Measurements from ENCODE around the gene RIMS3. TPM values are rescaled to one million over a fixed set of nuclear protein-coding genes. Genes with fewer than 3 reads are reported as not detected.

The RIMS3 gene
- total RNA-seq, 1 donor: 6.2 TPM

GRCh38 chr1:40635763-40636500 lies 29.6 kb downstream of the RIMS3 start:
- H3K4me3 ChIP-seq (ENCODE audit: insufficient read depth, low read length): no peak overlapping the region
- DNase-seq (ENCODE audit: insufficient read length, low spot score, missing footprints): peak; percentile 19
- TF ChIP-seq, protein P1, sequence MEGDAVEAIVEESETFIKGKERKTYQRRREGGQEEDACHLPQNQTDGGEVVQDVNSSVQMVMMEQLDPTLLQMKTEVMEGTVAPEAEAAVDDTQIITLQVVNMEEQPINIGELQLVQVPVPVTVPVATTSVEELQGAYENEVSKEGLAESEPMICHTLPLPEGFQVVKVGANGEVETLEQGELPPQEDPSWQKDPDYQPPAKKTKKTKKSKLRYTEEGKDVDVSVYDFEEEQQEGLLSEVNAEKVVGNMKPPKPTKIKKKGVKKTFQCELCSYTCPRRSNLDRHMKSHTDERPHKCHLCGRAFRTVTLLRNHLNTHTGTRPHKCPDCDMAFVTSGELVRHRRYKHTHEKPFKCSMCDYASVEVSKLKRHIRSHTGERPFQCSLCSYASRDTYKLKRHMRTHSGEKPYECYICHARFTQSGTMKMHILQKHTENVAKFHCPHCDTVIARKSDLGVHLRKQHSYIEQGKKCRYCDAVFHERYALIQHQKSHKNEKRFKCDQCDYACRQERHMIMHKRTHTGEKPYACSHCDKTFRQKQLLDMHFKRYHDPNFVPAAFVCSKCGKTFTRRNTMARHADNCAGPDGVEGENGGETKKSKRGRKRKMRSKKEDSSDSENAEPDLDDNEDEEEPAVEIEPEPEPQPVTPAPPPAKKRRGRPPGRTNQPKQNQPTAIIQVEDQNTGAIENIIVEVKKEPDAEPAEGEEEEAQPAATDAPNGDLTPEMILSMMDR (IDR thresholded peaks at IDR 0.05; ENCODE audit: extremely low read depth, low read depth, low read length): no peak
- peaks cover under 1% of the 10 kb centered on the region for H3K27me3 ChIP-seq (ENCODE audit: insufficient read depth, low read length)
- no peaks in the 10 kb centered on the region for H3K79me2 ChIP-seq (ENCODE audit: insufficient read depth, low read length)
- H2AFZ ChIP-seq (ENCODE audit: low read length): no peak overlapping the region
- no peak overlapping the region for H3K4me2 ChIP-seq (ENCODE audit: insufficient read depth, low read length)
- H3K4me1 ChIP-seq (ENCODE audit: insufficient read depth, low read length): no peaks in the 10 kb centered on the region
- no peak overlapping the region for H3K27ac ChIP-seq (ENCODE audit: low read depth, low read length)
- H4K20me1 ChIP-seq (ENCODE audit: insufficient read depth, low read length): peaks cover 3% of the 10 kb centered on the region
- no peaks in the 10 kb centered on the region for H3K36me3 ChIP-seq (ENCODE audit: insufficient read depth, low read length)
- H3K9me3 ChIP-seq (ENCODE audit: low read depth, low read length): no peaks in the 10 kb centered on the region

- peak; percentile 45 for DNase-seq (ENCODE audit: insufficient read length, low spot score, missing footprints)
- no peak overlapping the region for H3K27ac ChIP-seq (ENCODE audit: low read depth, low read length)
- TF ChIP-seq, protein P1 (IDR thresholded peaks at IDR 0.05; ENCODE audit: extremely low read depth, low read depth, low read length): no peak
These were observed 30.4 kb downstream of the RIMS3 start for GRCh38 chr1:40634901-40635655.

GRCh38 chr1:40633931-40634376 lies 31.5 kb downstream of the RIMS3 start:
- Histone ChIP-seq H3K79me2 (ENCODE audit: insufficient read depth, low read length) (no peaks in the 10 kb centered on the region), H2AFZ (ENCODE audit: low read length) (no peak overlapping the region), H4K20me1 (ENCODE audit: insufficient read depth, low read length) (no peaks in the 10 kb centered on the region), H3K9me3 (ENCODE audit: low read depth, low read length) (no peaks in the 10 kb centered on the region), H3K36me3 (ENCODE audit: insufficient read depth, low read length) (no peaks in the 10 kb centered on the region), H3K27me3 (ENCODE audit: insufficient read depth, low read length) (no peaks in the 10 kb centered on the region), H3K27ac (ENCODE audit: low read depth, low read length) (no peak overlapping the region), H3K4me3 (ENCODE audit: insufficient read depth, low read length) (no peak overlapping the region), H3K4me1 (ENCODE audit: insufficient read depth, low read length) (no peaks in the 10 kb centered on the region), H3K4me2 (ENCODE audit: insufficient read depth, low read length) (no peak overlapping the region)
- TF ChIP-seq, protein P1 (IDR thresholded peaks at IDR 0.05; ENCODE audit: extremely low read depth, low read depth, low read length): no peak
- DNase-seq (ENCODE audit: insufficient read length, low spot score, missing footprints): peak; percentile 31

More at GRCh38 chr1:40634901-40635655, 30.4 kb downstream of the RIMS3 start:
- Histone ChIP-seq H3K4me3 (ENCODE audit: insufficient read depth, low read length) (no peak overlapping the region), H4K20me1 (ENCODE audit: insufficient read depth, low read length) (peaks cover 3% of the 10 kb centered on the region), H3K9me3 (ENCODE audit: low read depth, low read length) (no peaks in the 10 kb centered on the region), H3K4me1 (ENCODE audit: insufficient read depth, low read length) (no peaks in the 10 kb centered on the region), H3K4me2 (ENCODE audit: insufficient read depth, low read length) (no peak overlapping the region), H3K36me3 (ENCODE audit: insufficient read depth, low read length) (no peaks in the 10 kb centered on the region), H3K79me2 (ENCODE audit: insufficient read depth, low read length) (no peaks in the 10 kb centered on the region), H3K27me3 (ENCODE audit: insufficient read depth, low read length) (no peaks in the 10 kb centered on the region), H2AFZ (ENCODE audit: low read length) (no peak overlapping the region)

GRCh38 chr1:40633523-40633922 lies 32.0 kb downstream of the RIMS3 start:
- Histone ChIP-seq H2AFZ (ENCODE audit: low read length) (no peak overlapping the region), H3K27ac (ENCODE audit: low read depth, low read length) (no peak overlapping the region), H3K4me2 (ENCODE audit: insufficient read depth, low read length) (no peak overlapping the region), H3K4me1 (ENCODE audit: insufficient read depth, low read length) (no peaks in the 10 kb centered on the region), H3K4me3 (ENCODE audit: insufficient read depth, low read length) (no peak overlapping the region), H3K27me3 (ENCODE audit: insufficient read depth, low read length) (no peaks in the 10 kb centered on the region), H4K20me1 (ENCODE audit: insufficient read depth, low read length) (no peaks in the 10 kb centered on the region), H3K79me2 (ENCODE audit: insufficient read depth, low read length) (no peaks in the 10 kb centered on the region), H3K36me3 (ENCODE audit: insufficient read depth, low read length) (no peaks in the 10 kb centered on the region), H3K9me3 (ENCODE audit: low read depth, low read length) (no peaks in the 10 kb centered on the region)
- DNase-seq (ENCODE audit: insufficient read length, low spot score, missing footprints): no peak
- TF ChIP-seq, protein P1 (IDR thresholded peaks at IDR 0.05; ENCODE audit: extremely low read depth, low read depth, low read length): no peak
